Esophagus muscularis mucosa (tissue), 4 donors: ENCODE data around the gene ASAP2. TPM values are rescaled to one million over a fixed set of nuclear protein-coding genes. Genes with fewer than 3 reads are reported as not detected.

Experiments used
- DNase-seq: peaks from one replicate; pipeline ENCODE4 v3.0.0-alpha.2; 2017; ENCODE audit errors: extremely low spot score
- H3K27ac ChIP-seq, 4 donors: fragments of 200-600 bp; sonication (generic); replicated peaks in 1 of 4; 1 replicate in 3 of 4; 2 replicates in 1 of 4; pipeline ENCODE4 v1.5.1; 2016 to 2019; ENCODE audit warnings: mild to moderate bottlenecking in 1 of 4
- H3K27me3 ChIP-seq, 4 donors: fragments of 200-600 bp; sonication (generic); one replicate each; pipeline versions ENCODE4 v1.5.1 to v1.6.0; 2016 to 2019
- H3K36me3 ChIP-seq, 4 donors: fragments of 200-600 bp; sonication (generic); one replicate each; pipeline ENCODE4 v1.5.1; 2016 to 2019
- H3K4me1 ChIP-seq, 4 donors: fragments of 200-600 bp; sonication (generic); one replicate each; pipeline ENCODE4 v1.5.1; 2016 to 2019
- H3K4me3 ChIP-seq, 4 donors: fragments of 200-600 bp; sonication (generic); 1 replicate in 2 of 4; 2 replicates in 2 of 4; pipeline ENCODE4 v1.5.1; 2016 to 2019; ENCODE audit warnings: mild to moderate bottlenecking in 4 of 4, moderate library complexity in 1 of 4
- H3K9me3 ChIP-seq, 4 donors: fragments of 200-600 bp; sonication (generic); 1 replicate in 3 of 4; 2 replicates in 1 of 4; pipeline ENCODE4 v1.5.1; 2016 to 2019
- CTCF ChIP-seq, 3 experiments: fragments of 200-600 bp in 2 of 3; fragments of 450-650 bp in 1 of 3; sonication (generic) in 2 of 3; IDR thresholded peaks; one replicate each; pipeline ENCODE4 v1.5.1; 2017 to 2019; ENCODE audit warnings: antibody characterized with exemption in 3 of 3, mild to moderate bottlenecking in 2 of 3, moderate library complexity in 1 of 3
- EP300 ChIP-seq: sonication (generic); formaldehyde crosslinking; IDR thresholded peaks from one replicate; pipeline ENCODE4 v1.6.1; 2017; ENCODE audit warnings: antibody characterized with exemption
- POLR2A ChIP-seq: fragments of 450-650 bp; IDR thresholded peaks from one replicate; pipeline ENCODE4 v1.6.1; 2017; ENCODE audit warnings: antibody characterized with exemption, moderate library complexity, mild to moderate bottlenecking, low read depth
- POLR2AphosphoS5 ChIP-seq, 2 donors: sonication (generic); formaldehyde crosslinking; IDR thresholded peaks; one replicate each; pipeline ENCODE4 v1.6.1; 2017; ENCODE audit warnings: antibody characterized with exemption in 2 of 2
- WGBS: methylation state at CpG from one replicate; pipeline ENCODE4 v1.1.5; 2018; 5-methylcytosine and 5-hydroxymethylcytosine counted together
- intact Hi-C: fragments of 100-400 bp; cut with DNase I; formaldehyde crosslinking; loops from one replicate; pipeline ENCODE4 v1.15.1; 2023
- total RNA-seq, 4 donors: library from RNA; depleted of rRNA; stranded (reverse); fragments of >200 nt; gene quantifications; one replicate each; pipeline versions ENCODE4 v1.1.0 to v1.2.1, GENCODE V29; 2016

Gene ASAP2
- total RNA-seq, 4 donors from 2014 or later, result 18.7 to 24.0 (median 21.3) TPM

GRCh38 chr2:9307535-9307934 lies 100.9 kb downstream of the ASAP2 start:
- intact Hi-C loops, result no loop called here
- no peaks in the 10 kb centered on the region for H3K36me3 ChIP-seq
- H3K27me3 ChIP-seq, result no peaks in the 10 kb centered on the region
- no peak for TF ChIP-seq EP300
- TF ChIP-seq POLR2A, result no peak
- no peak for TF ChIP-seq CTCF (IDR thresholded peaks at IDR 0.05)
- TF ChIP-seq POLR2AphosphoS5 (IDR thresholded peaks at IDR 0.05), result no peak
- H3K27ac ChIP-seq, result peak overlapping the region; percentile 3 to 50 (median 39)
- no peaks in the 10 kb centered on the region for H3K9me3 ChIP-seq
- DNase-seq, result no peak
- H3K4me1 ChIP-seq, result peaks cover 35 to 70% (median 59%) of the 10 kb centered on the region in 4 donors
- H3K4me3 ChIP-seq, result no peak overlapping the region
- 66% methylated on average over 7 of the region's 7 CpGs for WGBS

GRCh38 chr2:9308186-9308955 lies 101.8 kb downstream of the ASAP2 start:
- no peaks in the 10 kb centered on the region for H3K9me3 ChIP-seq
- TF ChIP-seq EP300 (no peak), POLR2AphosphoS5 (IDR thresholded peaks at IDR 0.05) (no peak), POLR2A (no peak), CTCF (IDR thresholded peaks at IDR 0.05) (no peak)
- no peaks in the 10 kb centered on the region for H3K27me3 ChIP-seq
- intact Hi-C loops, result no loop called here
- no peak overlapping the region for H3K4me3 ChIP-seq
- H3K4me1 ChIP-seq, result peaks cover 35 to 63% (median 57%) of the 10 kb centered on the region in 4 donors
- no peaks in the 10 kb centered on the region for H3K36me3 ChIP-seq
- 86% methylated on average over 12 of the region's 14 CpGs for WGBS
- H3K27ac ChIP-seq, result peak overlapping the region in 3 of 4 donors; percentile 29 to 50 (median 44)
- no peak for DNase-seq

- WGBS, result 98% methylated on average over 9 of the region's 9 CpGs
- TF ChIP-seq EP300, result no peak
- TF ChIP-seq POLR2A, result no peak
- no peak for TF ChIP-seq POLR2AphosphoS5 (IDR thresholded peaks at IDR 0.05)
- TF ChIP-seq CTCF (IDR thresholded peaks at IDR 0.05), result no peak
- H3K36me3 ChIP-seq, result no peaks in the 10 kb centered on the region
- no peak overlapping the region for H3K4me3 ChIP-seq
- no peaks in the 10 kb centered on the region for H3K9me3 ChIP-seq
- H3K4me1 ChIP-seq, result peaks cover 35 to 58% (median 56%) of the 10 kb centered on the region in 4 donors
- intact Hi-C loops, result no loop called here
- DNase-seq, result no peak
- H3K27ac ChIP-seq, result peak overlapping the region in 1 of 4 donors; percentile 70
- no peaks in the 10 kb centered on the region for H3K27me3 ChIP-seq
These were observed 102.5 kb downstream of the ASAP2 start for GRCh38 chr2:9309147-9309546.

GRCh38 chr2:9310377-9310776 lies 103.8 kb downstream of the ASAP2 start:
- H3K4me1 ChIP-seq, result peaks cover 35 to 64% (median 62%) of the 10 kb centered on the region in 4 donors
- intact Hi-C loops, result no loop called here
- H3K36me3 ChIP-seq, result no peaks in the 10 kb centered on the region
- no peaks in the 10 kb centered on the region for H3K9me3 ChIP-seq
- DNase-seq, result no peak
- H3K27me3 ChIP-seq, result no peaks in the 10 kb centered on the region
- peak overlapping the region; percentile 70 to 80 (median 74) for H3K27ac ChIP-seq
- WGBS, result 16% methylated on average over 1 of the region's 1 CpG
- TF ChIP-seq POLR2AphosphoS5 (IDR thresholded peaks at IDR 0.05), result peak; percentile 62 to 71
- no peak for TF ChIP-seq EP300
- H3K4me3 ChIP-seq, result no peak overlapping the region

- Histone ChIP-seq H3K4me1 (peaks cover 35 to 68% (median 66%) of the 10 kb centered on the region in 4 donors), H3K36me3 (no peaks in the 10 kb centered on the region), H3K27me3 (no peaks in the 10 kb centered on the region), H3K4me3 (no peak overlapping the region), H3K9me3 (no peaks in the 10 kb centered on the region), H3K27ac (peak overlapping the region; percentile 70 to 80 (median 74))
- DNase-seq, result no peak
- TF ChIP-seq EP300, result no peak
- no peak for TF ChIP-seq POLR2AphosphoS5 (IDR thresholded peaks at IDR 0.05)
- no peak for TF ChIP-seq CTCF (IDR thresholded peaks at IDR 0.05)
- TF ChIP-seq POLR2A, result no peak
- intact Hi-C loops, result no loop called here
- 19% methylated on average over 1 of the region's 1 CpG for WGBS
These were observed 104.2 kb downstream of the ASAP2 start for GRCh38 chr2:9310798-9311197.
